SK-N-MC (cell line): Measurements from ENCODE around the gene SAMHD1.

Source experiments
- EZH2 ChIP-seq: fragments of 200-600 bp; sonication (generic); IDR thresholded peaks from one replicate; pipeline ENCODE4 v1.6.1; 2017; ENCODE audit warnings: antibody characterized with exemption
- FOXP2 ChIP-seq: optimal IDR thresholded peaks from 2 replicates; pipeline ENCODE3; 2011; ENCODE audit warnings: mild to moderate bottlenecking, moderate library complexity; ENCODE audit not compliant: insufficient read depth; ENCODE audit errors: extremely low read length, control extremely low read depth
- POLR2AphosphoS5 ChIP-seq: IDR thresholded peaks from 2 replicates; pipeline ENCODE4 v1.6.1; 2012; ENCODE audit warnings: mild to moderate bottlenecking, low read depth, low read length, borderline replicate concordance

DNA sequence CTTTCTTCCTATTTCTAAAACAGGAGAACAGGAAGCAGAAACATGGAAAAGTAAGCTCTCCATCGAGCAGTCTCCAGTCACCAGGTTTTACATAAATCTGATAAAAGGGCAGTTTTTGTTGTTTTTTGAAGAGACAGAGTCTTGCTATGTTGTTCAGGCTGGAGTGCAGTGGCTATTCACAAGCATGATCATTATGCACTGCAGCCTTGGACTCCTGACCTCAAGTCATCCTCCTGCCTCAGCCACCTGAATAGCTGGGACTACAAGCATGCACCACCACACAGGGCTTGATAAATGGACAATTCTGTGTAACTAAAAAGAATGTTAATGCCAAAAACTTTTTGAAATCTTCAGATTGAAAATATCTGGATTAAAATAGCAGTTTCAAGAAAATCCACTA is 23.8 kb downstream of the SAMHD1 start:
- TF ChIP-seq EZH2 = no peak
- no peak for TF ChIP-seq POLR2AphosphoS5
- no peak for TF ChIP-seq FOXP2
